H1 (cell line): ENCODE data around the gene ZNF283. TPM values are rescaled to one million over a fixed set of nuclear protein-coding genes. Genes with fewer than 3 reads are reported as not detected.

ENCODE experiments used
- CTCF ChIA-PET: fragments of 300-600 bp; sonication (Branson Sonifier 250); formaldehyde crosslinking; loops from one replicate; lab custom pipeline; 2021; ENCODE audit not compliant: partially characterized antibody; lab: Charles Lee
- POLR2A ChIA-PET: fragments of 300-600 bp; sonication (Branson Sonifier 250); formaldehyde crosslinking; loops from one replicate; lab custom pipeline; 2021; ENCODE audit warnings: inconsistent platforms; ENCODE audit not compliant: partially characterized antibody; lab: Charles Lee
- DNase-seq, 2 experiments: peaks; one replicate each; pipeline versions ENCODE4 v3.0.0 to v3.0.0-alpha.2; 2010 to 2022; ENCODE audit warnings: low spot score in 2 of 2, low read depth in 1 of 2, mixed read lengths in 1 of 2
- FAIRE-seq: peaks from 2 replicates; lab custom pipeline; 2011; peaks lifted over from hg19 to GRCh38; lab: Jason Lieb, UNC
- H2AFZ ChIP-seq: 2 replicates; pipeline ENCODE4 v1.8.1; 2012; ENCODE audit warnings: low read length, inconsistent platforms
- H2AK5ac ChIP-seq: 2 replicates; pipeline ENCODE4 v1.6.1; 2013; ENCODE audit warnings: low read depth, low read length
- H2BK120ac ChIP-seq: replicated peaks from 2 replicates; pipeline ENCODE3; 2013; ENCODE audit warnings: low read depth, low read length, inconsistent platforms
- H2BK12ac ChIP-seq: 2 replicates; pipeline ENCODE4 v1.6.1; 2013; ENCODE audit warnings: low read depth, low read length
- H2BK15ac ChIP-seq: 2 replicates; pipeline ENCODE4 v1.6.1; 2013; ENCODE audit warnings: low read length
- H2BK20ac ChIP-seq: 2 replicates; pipeline ENCODE4 v1.6.1; 2013; ENCODE audit warnings: low read length
- H2BK5ac ChIP-seq: 2 replicates; pipeline ENCODE4 v1.6.1; 2013; ENCODE audit warnings: low read depth, low read length
- H3K14ac ChIP-seq: 2 replicates; pipeline ENCODE4 v1.6.1; 2013; ENCODE audit warnings: inconsistent platforms; ENCODE audit not compliant: insufficient read length
- H3K18ac ChIP-seq: 2 replicates; pipeline ENCODE4 v1.6.1; 2013; ENCODE audit warnings: low read length; ENCODE audit errors: extremely low read depth
- H3K23ac ChIP-seq: 2 replicates; pipeline ENCODE4 v1.6.1; 2013; ENCODE audit warnings: inconsistent platforms; ENCODE audit not compliant: insufficient read length
- H3K23me2 ChIP-seq: 2 replicates; pipeline ENCODE4 v1.6.1; 2013; ENCODE audit warnings: low read depth, low read length
- H3K27ac ChIP-seq: 2 replicates; pipeline ENCODE4 v1.6.1; 2011; ENCODE audit warnings: low read depth, low read length, inconsistent platforms
- H3K27me3 ChIP-seq, 4 experiments: replicated peaks in 1 of 4; 1 replicate in 1 of 4; 2 replicates in 3 of 4; pipeline versions ENCODE4 v1.6.1 to v1.8.1; 2011 to 2013; ENCODE audit warnings: low read length in 3 of 4, mild to moderate bottlenecking in 3 of 4, inconsistent platforms in 2 of 4, mixed read lengths in 2 of 4, moderate library complexity in 1 of 4; ENCODE audit not compliant: control insufficient read depth in 3 of 4, insufficient read depth in 3 of 4; ENCODE audit errors: extremely low read depth in 1 of 4
- H3K36me3 ChIP-seq, 4 experiments: 2 replicates each; pipeline versions ENCODE4 v1.6.1 to v1.8.1; 2011 to 2013; ENCODE audit warnings: mild to moderate bottlenecking in 4 of 4, low read length in 3 of 4, moderate library complexity in 2 of 4, control low read depth in 1 of 4, inconsistent platforms in 1 of 4; ENCODE audit not compliant: insufficient read depth in 4 of 4, control insufficient read depth in 2 of 4
- H3K4ac ChIP-seq: replicated peaks from 2 replicates; pipeline ENCODE3; 2013; ENCODE audit warnings: low read length, low read depth, mixed read lengths, inconsistent platforms; ENCODE audit not compliant: insufficient read length
- H3K4me1 ChIP-seq, 4 experiments: replicated peaks in 1 of 4; 1 replicate in 1 of 4; 2 replicates in 3 of 4; pipeline versions ENCODE4 v1.6.1 to v1.8.1; 2011 to 2013; ENCODE audit warnings: low read length in 3 of 4, inconsistent platforms in 2 of 4, mixed read lengths in 1 of 4; ENCODE audit not compliant: insufficient read depth in 4 of 4, control insufficient read depth in 3 of 4
- H3K4me2 ChIP-seq, 2 experiments: 2 replicates each; pipeline versions ENCODE4 v1.6.1 to v1.8.1; 2011 to 2013; ENCODE audit warnings: low read depth in 2 of 2, low read length in 2 of 2, control low read depth in 1 of 2, inconsistent platforms in 1 of 2, mild to moderate bottlenecking in 1 of 2; ENCODE audit not compliant: insufficient read depth in 1 of 2
- H3K4me3 ChIP-seq, 4 experiments: fragments of 200-600, 300-600 bp in 1 of 4; sonication (generic), shearing (Covaris generic), sonication (Bioruptor Twin) in 1 of 4; 2 replicates each; pipeline versions ENCODE4 v1.5.1 to v1.8.1; 2011 to 2016; ENCODE audit warnings: low read length in 4 of 4, low read depth in 3 of 4, control low read depth in 2 of 4, inconsistent platforms in 2 of 4, mild to moderate bottlenecking in 2 of 4, mixed read lengths in 1 of 4, moderate library complexity in 1 of 4; ENCODE audit not compliant: insufficient read depth in 2 of 4; ENCODE audit errors: extremely low read depth in 1 of 4
- H3K56ac ChIP-seq: replicated peaks from 2 replicates; pipeline ENCODE3; 2013; ENCODE audit warnings: low read depth, mild to moderate bottlenecking, mixed read lengths, low read length, inconsistent platforms; ENCODE audit not compliant: insufficient read length
- H3K79me1 ChIP-seq: 2 replicates; pipeline ENCODE4 v1.6.1; 2013; ENCODE audit warnings: low read depth, low read length, control low read depth
- H3K79me2 ChIP-seq, 2 experiments: 2 replicates each; pipeline versions ENCODE4 v1.6.1 to v1.8.1; 2012 to 2013; ENCODE audit warnings: low read length in 2 of 2, mild to moderate bottlenecking in 2 of 2, inconsistent platforms in 1 of 2; ENCODE audit not compliant: insufficient read depth in 2 of 2, control insufficient read depth in 1 of 2
- H3K9ac ChIP-seq, 4 experiments: replicated peaks in 1 of 4; 1 replicate in 1 of 4; 2 replicates in 3 of 4; pipeline versions ENCODE4 v1.6.1 to v1.8.1; 2011 to 2013; ENCODE audit warnings: low read depth in 3 of 4, low read length in 3 of 4, control low read depth in 2 of 4, mild to moderate bottlenecking in 2 of 4, moderate library complexity in 2 of 4, inconsistent platforms in 1 of 4; ENCODE audit errors: extremely low read depth in 1 of 4
- H3K9me3 ChIP-seq, 2 experiments: 2 replicates each; pipeline versions ENCODE4 v1.6.1 to v1.8.1; 2012 to 2013; ENCODE audit warnings: mild to moderate bottlenecking in 2 of 2, moderate library complexity in 2 of 2, control low read depth in 1 of 2, inconsistent platforms in 1 of 2, low read depth in 1 of 2, low read length in 1 of 2, mixed read lengths in 1 of 2; ENCODE audit not compliant: insufficient read depth in 2 of 2
- H4K20me1 ChIP-seq, 2 experiments: replicated peaks in 1 of 2; 2 replicates each; pipeline versions ENCODE3 to v1.8.1; 2011 to 2013; ENCODE audit warnings: inconsistent platforms in 2 of 2, low read length in 2 of 2, mild to moderate bottlenecking in 1 of 2; ENCODE audit not compliant: insufficient read depth in 2 of 2, control insufficient read depth in 1 of 2
- H4K5ac ChIP-seq: 2 replicates; pipeline ENCODE4 v1.6.1; 2013; ENCODE audit warnings: low read length, low read depth, mixed read lengths, inconsistent platforms; ENCODE audit not compliant: insufficient read length
- H4K8ac ChIP-seq: 2 replicates; pipeline ENCODE4 v1.8.0; 2013; ENCODE audit warnings: mild to moderate bottlenecking, moderate library complexity, low read length, inconsistent platforms; ENCODE audit not compliant: insufficient read depth; ENCODE audit errors: extremely low read depth
- H4K91ac ChIP-seq: replicated peaks from 2 replicates; pipeline ENCODE3; 2013; ENCODE audit warnings: low read length, mixed read lengths, inconsistent platforms; ENCODE audit not compliant: insufficient read length
- ASH2L ChIP-seq: fragments of 200-600, 300-600 bp; sonication (generic); IDR thresholded peaks from one replicate; pipeline ENCODE4 v1.7.1; 2017; ENCODE audit warnings: low read length
- CEBPB ChIP-seq: IDR thresholded peaks from 2 replicates; pipeline ENCODE4 v1.6.1; 2012; ENCODE audit warnings: low read depth, low read length
- CREB1 ChIP-seq: IDR thresholded peaks from 2 replicates; pipeline ENCODE4 v1.6.1; 2012; ENCODE audit warnings: inconsistent platforms
- E2F6 ChIP-seq: IDR thresholded peaks from 2 replicates; pipeline ENCODE4 v1.6.1; 2012; ENCODE audit warnings: inconsistent platforms
- HDAC2 ChIP-seq, 2 experiments: fragments of 300-600 bp in 1 of 2; sonication (generic) in 1 of 2; IDR thresholded peaks; 2 replicates each; pipeline ENCODE4 v1.6.1; 2011 to 2012; ENCODE audit warnings: low read depth in 2 of 2, low read length in 2 of 2, mild to moderate bottlenecking in 2 of 2, moderate library complexity in 2 of 2, borderline replicate concordance in 1 of 2, inconsistent platforms in 1 of 2
- KDM4A ChIP-seq: IDR thresholded peaks from one replicate; pipeline ENCODE4 v1.7.1; 2012; ENCODE audit warnings: low read depth, mild to moderate bottlenecking, moderate library complexity, low read length, inconsistent platforms; ENCODE audit not compliant: severe bottlenecking
- NANOG ChIP-seq: IDR thresholded peaks from 2 replicates; pipeline ENCODE4 v1.6.1; 2011; ENCODE audit warnings: low read length, low read depth, mild to moderate bottlenecking, inconsistent platforms; ENCODE audit not compliant: insufficient read depth, poor library complexity, severe bottlenecking
- PHF8 ChIP-seq: fragments of 200-600 bp; sonication (generic); conservative IDR thresholded peaks from 2 replicates; pipeline ENCODE4 v1.7.1; 2012; ENCODE audit warnings: low read depth, mild to moderate bottlenecking, inconsistent platforms, low read length, moderate library complexity
- POLR2AphosphoS5 ChIP-seq: IDR thresholded peaks from 2 replicates; pipeline ENCODE4 v1.6.1; 2011; ENCODE audit warnings: low read depth, low read length
- TAF1 ChIP-seq: IDR thresholded peaks from 2 replicates; pipeline ENCODE4 v1.6.1; 2011; ENCODE audit warnings: mild to moderate bottlenecking, low read depth, low read length
- WGBS, 2 experiments: shearing (Covaris generic) in 1 of 2; methylation state at CpG; one replicate each; pipeline versions ENCODE4 v1.1.6 to v1.1.7; 2013 to 2015; ENCODE audit warnings: low lambda C conversion rate in 2 of 2, mixed read lengths in 2 of 2, inconsistent platforms in 1 of 2, low coverage in 1 of 2, missing lambda C conversion rate in 1 of 2; ENCODE audit not compliant: insufficient replicate concordance in 2 of 2, insufficient coverage in 1 of 2, insufficient read length in 1 of 2; ENCODE audit errors: extremely low coverage in 1 of 2, missing lambda C conversion rate in 1 of 2; 5-methylcytosine and 5-hydroxymethylcytosine counted together
- polyA plus RNA-seq, 7 experiments: library from polyadenylated mRNA; depleted of rRNA in 3 of 7; stranded (reverse) in 5 of 7; unstranded in 2 of 7; fragments of >200 nt in 5 of 7; fragments of 200-250 nt in 2 of 7; gene quantifications; 1 replicate in 5 of 7; 2 replicates in 1 of 7; 4 replicates in 1 of 7; pipeline versions ENCODE4 v1.2.1 to v1.2.3, GENCODE V29; 2011 to 2013; ENCODE audit warnings: missing spikeins in 2 of 7, mixed read lengths in 2 of 7
- total RNA-seq: library from RNA; stranded (reverse); fragmentation: NEBNext Ultra II Directional; extraction: Animal tissue kit (Norgen Biotek cat#: 25700); gene quantifications from 2 replicates; pipeline ENCODE4 v1.2.1, GENCODE V29; 2021

ZNF283 gene
- total and polyA plus RNA-seq, 2 of the 8 experiments (the other 6 are each of a cell fraction or from before 2014, with no cell fraction given): 1.1 to 4.3 TPM

GRCh38 chr19:43798546-43799409, 28.3 kb upstream of the ZNF283 start:
- Histone ChIP-seq H3K14ac (no peak overlapping the region), H3K9me3 (no peaks in the 10 kb centered on the region), H2BK5ac (no peak overlapping the region), H3K4ac (no peak overlapping the region), H3K23ac (no peak overlapping the region), H2BK20ac (no peak overlapping the region), H3K36me3 (no peaks in the 10 kb centered on the region), H4K5ac (peak overlapping the region; percentile 13), H2BK12ac (peak overlapping the region; percentile 94; the same call in 1 of the 2 replicates), H3K23me2 (peaks cover 8% of the 10 kb centered on the region), H2AK5ac (no peak overlapping the region), H3K79me1 (no peaks in the 10 kb centered on the region), H3K4me1 (peaks cover 0 to 5% (median 3%) of the 10 kb centered on the region in 4 experiments; a peak in 5 of 7 replicates), H2BK15ac (peak overlapping the region; percentile 81; the same call in 1 of the 2 replicates), H3K56ac (no peak overlapping the region), H4K20me1 (peaks cover 0 to 3% of the 10 kb centered on the region in 2 experiments), H3K9ac (peak overlapping the region in 1 of 4 experiments; percentile 38; a peak in 3 of 7 replicates), H2AFZ (peak overlapping the region; percentile 92), H3K27ac (no peak overlapping the region), H4K91ac (peak overlapping the region; percentile 19), H3K4me3 (peak overlapping the region; percentile 58 to 69 (median 60)), H3K4me2 (peak overlapping the region; percentile 75 to 98), H4K8ac (peak overlapping the region; percentile 35), H3K27me3 (peaks cover 4 to 36% (median 24%) of the 10 kb centered on the region in 4 experiments), H3K18ac (peak overlapping the region; percentile 83), H2BK120ac (no peak overlapping the region), H3K79me2 (no peaks in the 10 kb centered on the region)
- CTCF ChIA-PET: interaction anchor here (0.6 to 1.3 kb wide), 6 partner anchors 11 to 152 kb away, joined by 4 to 5 read pairs (median 4); partner anchors contain the start of gene ZNF221
- POLR2A ChIA-PET: interaction anchor here (0.6 to 1.0 kb wide), 2 partner anchors 42 to 938 kb away, joined by 3 to 4 read pairs; no protein-coding TSS in a partner anchor
- DNase-seq: peak in 1 of 2 experiments; percentile 79
- WGBS, 2 experiments: 10% methylated on average over 58 of the region's 70 CpGs; no CpG with 5 or more reads in 1 of the 2 experiments
- FAIRE-seq: no peak
- no peak for TF ChIP-seq NANOG
- TF ChIP-seq POLR2AphosphoS5: no peak
- peak; percentile 30 for TF ChIP-seq ASH2L
- 0 out of 4 replicates have a peak, but pooled peaks of 1 of the 2 experiments have one; percentile 19 for TF ChIP-seq HDAC2 (IDR thresholded peaks at IDR 0.05; ENCODE audit: borderline replicate concordance in 1 of 2, low read depth in 2 of 2, low read length in 2 of 2)
- peak; percentile 71 for TF ChIP-seq E2F6
- 0 out of 2 replicates have a peak, but pooled peaks have one; percentile 22 for TF ChIP-seq TAF1
- peak; percentile 20; the same call in 1 of the 2 replicates for TF ChIP-seq PHF8
- TF ChIP-seq CEBPB: no peak
- TF ChIP-seq KDM4A: peak; percentile 95
- TF ChIP-seq CREB1: peak; percentile 34; the same call in 1 of the 2 replicates
